Suprapubic skin (tissue), 4 donors: ENCODE data around the gene ACYP1.

Source experiments
- CTCF ChIP-seq, 2 donors: fragments of 200-600 bp in 1 of 2; fragments of 450-650 bp in 1 of 2; sonication (generic) in 1 of 2; IDR thresholded peaks; one replicate each; pipeline ENCODE4 v1.5.1; 2016 to 2019; ENCODE audit warnings: antibody characterized with exemption in 2 of 2, mild to moderate bottlenecking in 1 of 2, moderate library complexity in 1 of 2
- EP300 ChIP-seq: sonication (generic); formaldehyde crosslinking; IDR thresholded peaks from one replicate; pipeline ENCODE4 v1.6.1; 2017; ENCODE audit warnings: antibody characterized with exemption
- POLR2A ChIP-seq, 2 donors: fragments of 450-650 bp; IDR thresholded peaks; one replicate each; pipeline ENCODE4 v1.6.1; 2017; ENCODE audit warnings: antibody characterized with exemption in 2 of 2, mild to moderate bottlenecking in 2 of 2, moderate library complexity in 2 of 2
- POLR2AphosphoS5 ChIP-seq, 3 donors: sonication (generic); formaldehyde crosslinking; IDR thresholded peaks; one replicate each; pipeline ENCODE4 v1.6.1; 2017; ENCODE audit warnings: antibody characterized with exemption in 3 of 3

GRCh38 chr14:75096959-75097358 lies 33.1 kb upstream of the ACYP1 start:
- TF ChIP-seq CTCF (IDR thresholded peaks at IDR 0.05) (no peak), POLR2AphosphoS5 (IDR thresholded peaks at IDR 0.05) (no peak), POLR2A (IDR thresholded peaks at IDR 0.05) (no peak), EP300 (no peak)
